ENCODE results near the gene SPCS1.

- TF ChIP-seq CTCF (IDR thresholded peaks at IDR 0.05 in 2 of 3, conservative IDR thresholded peaks at IDR 0.05 in 1 of 3; ENCODE audit: borderline replicate concordance in 1 of 3, insufficient read depth in 1 of 3, low read depth in 2 of 3, low read length in 2 of 3) (no peak), POLR2AphosphoS5 (IDR thresholded peaks at IDR 0.05; ENCODE audit: low read depth, low read length) (no peak), ZBTB33 (IDR thresholded peaks at IDR 0.05; ENCODE audit: extremely low read depth, insufficient replicate concordance, low read length) (no peak), POLR2A (IDR thresholded peaks at IDR 0.05; ENCODE audit: borderline replicate concordance, extremely low read depth, insufficient read depth, insufficient read length) (no peak), EZH2 (IDR thresholded peaks at IDR 0.05) (no peak), YY1 (IDR thresholded peaks at IDR 0.05; ENCODE audit: extremely low read depth, insufficient replicate concordance, low read depth, low read length) (no peak), JUND (IDR thresholded peaks at IDR 0.05) (no peak), MAX (IDR thresholded peaks at IDR 0.05) (no peak), EZH2phosphoT487 (IDR thresholded peaks at IDR 0.05; ENCODE audit: borderline replicate concordance) (no peak)
Observed at GRCh38 chr3:52721002-52721729, 15.3 kb downstream of the SPCS1 start.
